Retinal pigment epithelial cell (primary cell): ENCODE measurements around the gene HIBADH.

ENCODE experiments used
- DNase-seq: peaks from one replicate; pipeline ENCODE4 v3.0.0-alpha.2; 2010; ENCODE audit warnings: low read depth
- H3K4me3 ChIP-seq: 2 replicates; pipeline ENCODE4 v1.5.1; 2011; ENCODE audit warnings: mild to moderate bottlenecking, low read length, control low read depth, moderate library complexity
- CTCF ChIP-seq: conservative IDR thresholded peaks from 2 replicates; pipeline ENCODE4 v1.5.1; 2011; ENCODE audit warnings: low read depth, low read length, control low read depth, inconsistent platforms

The HIBADH gene

GRCh38 chr7:27605283-27605682 lies 57.4 kb downstream of the HIBADH start:
- no peak for TF ChIP-seq CTCF
- DNase-seq, result no peak
- no peak overlapping the region for H3K4me3 ChIP-seq

- DNase-seq, result no peak
- no peak overlapping the region for H3K4me3 ChIP-seq
- no peak for TF ChIP-seq CTCF
These were observed 58.9 kb downstream of the HIBADH start for GRCh38 chr7:27603813-27604212.

- TF ChIP-seq CTCF, result no peak
- DNase-seq, result no peak
- H3K4me3 ChIP-seq, result no peak overlapping the region
These were observed 59.9 kb downstream of the HIBADH start for GRCh38 chr7:27602766-27603165.

- TF ChIP-seq CTCF, result no peak
- no peak for DNase-seq
- no peak overlapping the region for H3K4me3 ChIP-seq
These were observed 61.5 kb downstream of the HIBADH start for GRCh38 chr7:27601217-27601616.

GRCh38 chr7:27600247-27600646 lies 62.4 kb downstream of the HIBADH start:
- no peak for TF ChIP-seq CTCF
- DNase-seq, result no peak
- H3K4me3 ChIP-seq, result no peak overlapping the region

- H3K4me3 ChIP-seq, result no peak overlapping the region
- TF ChIP-seq CTCF, result no peak
- no peak for DNase-seq
These were observed 67.7 kb downstream of the HIBADH start for GRCh38 chr7:27595009-27595408.

- H3K4me3 ChIP-seq, result no peak overlapping the region
- DNase-seq, result no peak
- no peak for TF ChIP-seq CTCF
These were observed 69.5 kb downstream of the HIBADH start for GRCh38 chr7:27593226-27593625.
